Activated T-cell treated with anti-CD3 and anti-CD28 coated beads, Interleukin-2, amount 50 U/mL, for 48 hours (primary cell): ENCODE data around the gene CRB2.

Experiments
- DNase-seq, 2 experiments: peaks; one replicate each; pipeline ENCODE4 v3.0.0-alpha.2; 2020

The CRB2 gene

GRCh38 chr9:123408313-123409262 lies 52.6 kb downstream of the CRB2 start:
- no peak for DNase-seq

DNA sequence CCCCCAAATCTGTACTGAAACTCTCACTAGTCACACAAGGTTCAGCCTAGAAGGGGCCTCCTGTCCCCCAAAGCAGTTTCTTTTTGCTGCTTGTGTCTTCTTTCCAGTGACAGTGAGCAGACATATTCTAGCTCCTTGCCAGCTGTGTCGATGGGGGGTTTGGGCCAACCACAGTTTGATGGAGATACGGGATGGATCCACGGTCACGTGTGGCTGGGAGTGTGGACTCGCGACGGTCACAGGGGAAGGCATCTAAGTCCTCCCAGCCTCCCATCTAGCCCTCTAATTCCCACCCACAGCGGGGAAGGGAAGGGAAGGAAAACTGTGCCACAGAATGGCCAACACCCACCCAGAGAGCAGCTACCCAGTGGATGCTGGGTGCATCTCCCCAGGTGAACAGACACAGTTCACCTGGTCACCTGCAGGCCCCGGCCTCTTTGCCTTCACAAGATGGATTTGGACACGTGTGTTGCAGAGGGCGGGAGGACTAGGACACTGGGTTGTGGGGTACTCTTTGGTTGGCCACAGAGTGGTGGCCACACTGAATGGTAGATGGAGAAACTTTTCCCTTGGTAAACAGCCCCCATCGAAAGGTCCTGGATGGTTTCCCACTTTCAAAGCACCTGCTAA lies 54.4 kb downstream of the CRB2 start:
- no peak for DNase-seq

DNA sequence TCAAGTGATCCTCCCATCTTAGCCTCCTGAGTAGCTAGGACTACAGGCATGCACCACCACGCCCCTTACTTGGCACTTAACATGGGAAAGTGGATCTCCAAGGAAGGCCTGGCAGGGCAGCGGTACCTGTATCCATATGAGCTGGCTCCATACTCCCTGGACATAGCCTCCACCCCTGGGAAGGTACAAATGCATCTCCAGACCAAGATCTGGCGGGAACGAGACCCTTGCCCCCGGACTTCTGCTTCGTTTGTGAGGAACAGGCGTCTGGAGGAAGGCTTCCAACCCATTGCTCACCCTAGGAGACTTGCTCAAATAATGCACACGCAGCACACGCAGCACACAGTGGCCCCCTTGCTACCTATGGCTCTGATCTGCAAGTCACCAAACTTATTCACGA lies 55.2 kb downstream of the CRB2 start:
- DNase-seq, result no peak

DNA sequence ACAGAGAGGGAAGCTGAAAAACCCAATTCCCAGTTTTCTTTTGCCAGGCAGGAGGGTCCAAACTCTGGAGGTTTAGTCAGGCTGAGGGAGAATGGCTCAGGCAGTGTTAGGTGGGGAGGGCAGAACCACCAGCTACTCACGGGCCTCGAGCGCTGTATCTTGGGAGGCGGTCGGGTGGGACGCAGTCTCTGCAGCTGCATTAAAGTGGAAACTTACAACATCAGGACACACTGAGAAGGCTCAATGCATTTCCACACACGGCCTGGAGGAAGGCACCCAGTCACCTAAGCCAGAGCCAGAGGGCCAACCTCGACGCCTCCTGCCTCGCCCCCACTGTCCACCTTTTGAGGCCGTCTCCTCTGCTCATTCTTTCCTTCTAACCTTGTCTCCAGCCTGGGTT lies 55.6 kb downstream of the CRB2 start:
- no peak for DNase-seq

GRCh38 chr9:123412171-123412820 lies 56.3 kb downstream of the CRB2 start:
- DNase-seq, result no peak

GRCh38 chr9:123414204-123414603 lies 58.2 kb downstream of the CRB2 start:
- DNase-seq, result no peak

DNA sequence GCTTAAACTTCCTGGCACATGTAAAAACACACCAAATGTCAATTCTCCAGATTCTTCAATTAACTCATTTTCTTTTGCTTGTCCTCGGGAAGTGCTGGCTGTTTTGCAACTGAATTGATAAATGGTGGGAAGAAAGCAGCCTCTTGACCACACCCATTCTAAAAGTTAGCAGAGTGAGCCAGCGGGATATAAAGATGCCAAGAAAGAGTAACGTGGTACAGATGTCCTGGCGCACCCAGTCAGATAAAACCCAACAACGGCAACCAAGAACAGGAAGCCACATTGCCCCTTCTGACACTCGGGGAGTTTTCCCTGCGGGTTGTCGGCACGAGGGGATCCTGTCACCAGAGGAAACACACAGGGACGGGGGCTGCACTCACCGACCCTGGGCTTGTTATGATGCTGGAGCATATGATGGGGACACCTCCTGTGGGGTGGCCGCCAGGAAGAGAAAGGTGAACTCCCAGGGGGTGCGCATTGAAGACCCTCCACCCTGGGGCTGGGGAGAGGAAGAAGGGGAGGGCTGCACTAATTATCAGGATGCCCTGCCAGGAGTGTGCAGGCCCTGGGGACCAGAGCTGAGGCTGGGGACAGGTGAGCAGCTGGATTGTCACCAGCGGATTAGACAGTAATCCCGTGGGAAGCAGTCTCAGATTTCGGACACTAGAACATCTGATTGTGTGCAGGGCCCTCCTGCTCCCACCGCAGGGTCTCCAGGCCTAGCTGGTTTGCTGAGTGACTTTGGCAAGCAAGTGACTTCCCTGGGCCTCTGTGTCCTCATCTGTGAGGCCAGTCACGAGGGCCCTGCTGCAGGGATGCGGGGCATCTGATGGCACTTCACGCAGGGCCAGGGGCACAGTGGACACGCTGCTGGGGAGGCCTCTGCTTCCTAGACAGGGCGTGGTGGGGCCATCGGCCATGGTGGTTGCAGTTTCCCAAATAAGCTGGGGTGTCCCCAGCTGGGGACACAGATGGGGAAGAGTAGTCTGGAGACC lies 59.2 kb downstream of the CRB2 start:
- no peak for DNase-seq

DNA sequence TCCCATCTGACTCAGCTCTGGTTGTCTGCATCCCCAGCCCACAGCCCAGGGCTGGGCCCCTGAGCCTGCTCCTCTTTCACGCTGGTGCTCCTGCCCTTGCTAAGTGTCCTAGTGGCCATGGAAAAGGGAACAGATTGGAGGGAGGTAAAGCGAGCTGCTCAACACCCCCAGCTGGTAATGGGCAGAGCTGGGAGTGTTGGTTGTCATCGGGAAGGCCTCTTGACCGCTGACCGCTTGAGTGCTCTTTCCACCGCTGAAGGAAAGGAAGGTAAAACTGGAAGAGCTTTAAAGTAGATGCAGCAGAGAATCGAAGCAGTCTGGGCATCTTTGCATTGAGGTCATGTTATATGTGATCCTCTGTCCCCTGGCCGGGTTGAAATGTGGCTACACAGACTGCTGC lies 60.2 kb downstream of the CRB2 start:
- no peak for DNase-seq

- DNase-seq, result no peak
Measured at GRCh38 chr9:123417289-123418051, 61.5 kb downstream of the CRB2 start.

DNA sequence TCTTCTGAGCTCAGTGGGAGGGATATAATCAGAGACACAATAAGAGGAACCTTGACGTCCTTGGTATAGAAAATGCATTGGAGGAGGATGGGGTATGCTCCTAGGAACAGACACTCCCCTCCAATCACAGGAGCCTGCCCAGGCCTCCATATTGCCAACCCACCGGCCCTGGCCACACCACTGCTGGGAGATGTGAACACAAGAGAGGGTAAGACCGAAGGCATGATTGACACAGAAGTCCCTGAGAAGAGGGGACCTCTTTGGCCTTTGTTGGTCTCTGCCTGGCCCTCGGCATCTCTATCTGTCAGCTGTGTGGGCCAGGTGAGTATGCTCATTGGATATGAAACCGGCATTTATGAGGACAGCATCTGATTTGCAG lies 62.0 kb downstream of the CRB2 start:
- DNase-seq, result no peak

DNA sequence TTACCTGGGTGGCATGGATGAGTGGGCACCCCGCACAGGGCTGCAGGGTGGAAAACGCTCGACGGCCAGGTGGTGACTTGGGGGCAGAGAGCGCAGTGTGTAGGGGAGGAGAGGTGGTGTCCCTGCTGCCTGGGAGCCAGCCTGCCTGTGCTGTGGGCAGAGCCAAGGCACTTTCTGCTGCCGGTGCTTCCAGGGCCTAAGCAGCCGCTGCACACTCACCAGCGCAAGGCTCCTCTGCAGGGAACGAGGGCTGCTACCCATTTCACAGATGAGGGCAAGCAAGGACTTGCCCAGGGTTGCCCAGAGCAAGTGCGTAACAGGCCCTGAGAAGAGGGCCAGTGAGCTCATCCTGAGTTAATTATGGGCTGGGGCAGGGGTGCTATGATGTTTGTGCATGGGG lies 62.5 kb downstream of the CRB2 start:
- no peak for DNase-seq

DNA sequence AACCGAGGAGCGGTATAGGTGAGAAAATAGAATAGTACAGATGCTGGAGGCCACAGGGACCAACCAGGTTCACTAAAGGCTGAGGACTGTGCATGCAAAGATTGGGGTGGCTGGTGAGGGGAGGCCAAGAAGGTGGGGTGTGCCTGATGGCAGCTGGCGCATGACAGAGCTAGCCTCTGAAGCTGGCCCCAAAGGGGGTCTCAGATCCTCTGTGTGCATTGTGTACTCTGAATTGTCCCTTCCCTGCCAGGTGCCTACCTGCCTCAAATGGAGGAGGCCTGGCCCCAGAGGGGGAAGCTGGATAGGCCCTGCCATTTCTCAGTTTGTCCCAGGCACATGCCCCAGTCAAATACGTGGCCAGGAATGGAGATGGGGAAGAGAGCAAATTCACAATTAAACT lies 63.1 kb downstream of the CRB2 start:
- DNase-seq, result no peak

GRCh38 chr9:123419721-123420591 lies 64.0 kb downstream of the CRB2 start:
- DNase-seq, result no peak

DNA sequence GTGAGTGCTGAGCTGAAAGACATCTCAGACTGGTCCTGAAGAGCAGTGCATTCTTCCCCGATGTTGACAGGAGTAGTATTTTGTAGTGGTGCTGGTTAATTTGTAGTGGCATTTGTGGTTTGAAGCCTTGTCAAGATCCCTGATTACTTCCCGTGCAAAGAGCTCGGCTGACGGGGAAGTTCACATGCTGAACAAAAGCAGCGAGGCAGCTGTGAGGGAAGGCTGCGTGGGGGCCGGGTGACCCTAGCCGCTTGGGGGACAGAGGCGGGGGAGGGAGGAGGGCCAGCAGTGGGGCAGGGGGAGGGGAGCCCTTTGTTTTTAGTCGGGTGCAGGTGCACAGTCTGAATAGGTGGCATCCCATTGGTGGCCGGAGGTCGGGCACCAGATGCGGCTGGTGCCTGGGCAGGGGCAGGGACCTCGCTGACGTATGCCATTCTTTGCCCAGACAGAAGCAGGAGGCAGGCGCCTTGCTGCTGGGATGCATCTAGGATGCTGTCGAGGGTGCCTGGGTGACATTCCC lies 64.7 kb downstream of the CRB2 start:
- no peak for DNase-seq

GRCh38 chr9:123421186-123421585 lies 65.2 kb downstream of the CRB2 start:
- DNase-seq, result no peak

DNA sequence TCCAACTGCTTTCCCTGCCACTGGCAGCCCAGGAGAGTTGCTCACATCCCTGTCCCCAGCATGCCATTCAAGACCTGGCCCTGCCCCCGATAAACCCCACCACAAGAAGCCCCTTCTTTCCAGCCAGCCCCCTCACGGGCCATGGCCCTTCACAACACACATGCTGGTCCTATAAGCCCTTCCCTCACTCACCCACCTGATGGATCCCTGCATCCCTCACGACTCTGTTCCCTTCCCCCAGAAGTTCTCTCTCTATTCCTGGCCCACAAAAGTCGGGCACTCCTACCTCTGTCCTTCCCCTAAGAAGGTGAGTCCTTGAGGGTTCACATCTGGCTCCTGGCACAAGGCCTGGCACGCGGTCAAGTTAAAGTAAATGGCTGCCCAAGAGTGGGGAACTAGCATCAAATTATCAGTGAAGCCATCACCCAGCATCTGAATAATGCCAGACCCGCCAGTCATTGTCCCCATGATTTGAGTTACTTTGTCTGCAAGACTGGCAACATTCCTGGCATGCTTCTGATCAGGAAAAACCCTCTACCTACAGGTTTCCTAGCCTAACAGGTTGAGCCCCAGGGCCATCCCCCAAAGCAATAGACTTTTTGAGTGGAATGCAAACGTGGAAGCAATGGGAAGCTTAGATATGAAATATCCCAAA lies 65.9 kb downstream of the CRB2 start:
- DNase-seq, result no peak

DNA sequence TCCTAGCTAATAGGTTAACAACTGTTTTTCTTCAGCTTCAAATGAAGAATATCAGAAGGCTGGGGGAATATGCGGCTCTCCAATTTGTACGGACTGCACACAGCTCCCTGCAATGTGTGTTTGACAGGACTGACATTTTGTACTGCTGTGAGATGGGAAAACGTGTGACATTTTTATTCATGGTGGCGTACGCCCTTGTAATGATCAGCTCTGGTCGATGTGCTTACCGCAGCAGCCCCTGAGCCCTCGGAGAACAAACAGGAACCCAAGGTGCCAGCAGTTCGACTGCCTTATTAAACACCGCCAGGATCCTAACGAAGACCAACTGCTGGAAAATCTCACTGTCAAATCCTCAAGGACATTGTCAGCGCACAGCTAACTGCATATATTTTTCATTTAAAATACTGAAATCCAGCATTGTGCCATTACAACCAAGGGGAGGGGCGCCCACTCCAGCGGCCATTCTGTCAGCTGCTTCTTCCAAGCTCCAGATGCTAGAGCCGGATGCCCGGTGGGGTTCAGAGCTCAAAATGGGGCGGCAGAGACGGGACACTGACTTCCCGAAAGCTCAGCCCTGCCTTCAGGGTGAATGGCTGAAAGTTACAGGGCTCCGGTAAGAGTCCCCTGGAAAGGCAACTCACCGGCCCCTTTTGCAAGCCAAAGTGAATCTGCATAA lies 66.8 kb downstream of the CRB2 start:
- DNase-seq, result no peak

DNA sequence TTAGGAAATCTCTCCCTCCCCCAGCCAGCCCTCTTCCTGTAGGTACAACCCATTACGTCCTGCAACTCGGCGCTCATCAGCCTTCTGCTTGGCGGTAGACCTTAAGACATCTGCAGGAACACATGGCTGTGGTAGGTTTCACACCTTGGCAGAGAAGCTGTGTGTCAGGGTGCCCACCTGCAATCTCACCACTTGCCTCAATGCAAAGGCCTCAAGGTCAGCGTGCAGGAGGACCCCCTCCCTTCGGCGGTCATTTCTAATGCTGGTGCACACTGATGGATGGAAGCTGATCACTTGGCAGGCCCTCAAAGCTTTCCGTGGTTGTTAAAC lies 67.3 kb downstream of the CRB2 start:
- no peak for DNase-seq

GRCh38 chr9:123424131-123424530 lies 68.1 kb downstream of the CRB2 start:
- no peak for DNase-seq
